Airway epithelial cell (primary cell): ENCODE measurements around the gene FADS6. TPM values are rescaled to one million over a fixed set of nuclear protein-coding genes. Genes with fewer than 3 reads are reported as not detected.

Experiments
- total RNA-seq: library from RNA; depleted of rRNA; stranded (reverse); fragments of >200 nt; gene quantifications from 2 replicates; pipeline ENCODE4 v1.2.3, GENCODE V29; 2015

Gene FADS6
- 0.74 and 0.85 TPM in 2 replicates for total RNA-seq

DNA sequence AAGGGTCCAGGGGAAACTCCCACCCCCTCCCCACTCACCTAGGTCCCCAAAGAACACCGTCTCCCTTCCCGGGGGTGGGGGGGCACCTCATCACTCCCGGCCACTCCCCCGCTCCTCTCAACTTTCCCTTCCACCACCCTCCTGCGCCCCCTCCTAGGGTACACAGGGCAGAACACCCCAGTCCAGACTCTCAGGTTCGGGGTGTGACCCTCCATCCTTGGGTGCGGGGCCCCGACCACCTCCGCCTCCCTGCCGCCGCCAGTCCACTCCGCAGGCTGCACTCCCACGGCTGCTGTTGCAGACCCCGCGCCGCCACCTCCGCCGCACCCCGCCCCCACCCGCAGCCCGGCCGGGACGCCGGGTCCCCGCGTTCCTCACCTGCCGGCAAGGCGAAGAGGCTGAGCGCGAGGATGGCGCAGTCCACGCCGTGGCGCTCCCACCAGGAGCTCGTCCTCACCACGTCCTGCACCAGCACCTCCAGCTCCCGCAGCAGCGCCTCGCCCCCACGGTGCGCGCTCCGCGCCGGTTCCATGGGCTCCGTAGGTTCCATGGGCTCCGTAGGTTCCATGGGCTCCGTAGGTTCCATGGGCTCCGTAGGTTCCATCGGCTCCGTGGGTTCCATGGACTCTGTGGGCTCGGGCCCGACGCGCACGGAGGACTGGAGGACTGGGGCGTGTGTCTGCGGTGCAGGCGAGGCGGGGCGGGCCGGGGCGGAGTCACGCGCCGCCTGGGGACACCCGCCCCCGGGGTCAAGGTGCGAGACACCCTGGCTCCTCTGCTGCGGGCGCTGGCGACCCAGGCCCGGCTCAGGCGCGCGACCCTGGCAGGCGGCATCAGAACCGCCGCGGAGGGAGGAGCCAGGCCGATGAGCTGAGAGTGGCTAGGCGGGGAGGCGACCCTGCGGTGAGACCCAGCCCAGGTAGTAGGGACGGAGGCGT is at the start of gene FADS6:
TSS of gene FADS6 (minus strand) at position 660 of the 938 bp plus-strand sequence. CDS start at position 622, 38 bp downstream.

DNA sequence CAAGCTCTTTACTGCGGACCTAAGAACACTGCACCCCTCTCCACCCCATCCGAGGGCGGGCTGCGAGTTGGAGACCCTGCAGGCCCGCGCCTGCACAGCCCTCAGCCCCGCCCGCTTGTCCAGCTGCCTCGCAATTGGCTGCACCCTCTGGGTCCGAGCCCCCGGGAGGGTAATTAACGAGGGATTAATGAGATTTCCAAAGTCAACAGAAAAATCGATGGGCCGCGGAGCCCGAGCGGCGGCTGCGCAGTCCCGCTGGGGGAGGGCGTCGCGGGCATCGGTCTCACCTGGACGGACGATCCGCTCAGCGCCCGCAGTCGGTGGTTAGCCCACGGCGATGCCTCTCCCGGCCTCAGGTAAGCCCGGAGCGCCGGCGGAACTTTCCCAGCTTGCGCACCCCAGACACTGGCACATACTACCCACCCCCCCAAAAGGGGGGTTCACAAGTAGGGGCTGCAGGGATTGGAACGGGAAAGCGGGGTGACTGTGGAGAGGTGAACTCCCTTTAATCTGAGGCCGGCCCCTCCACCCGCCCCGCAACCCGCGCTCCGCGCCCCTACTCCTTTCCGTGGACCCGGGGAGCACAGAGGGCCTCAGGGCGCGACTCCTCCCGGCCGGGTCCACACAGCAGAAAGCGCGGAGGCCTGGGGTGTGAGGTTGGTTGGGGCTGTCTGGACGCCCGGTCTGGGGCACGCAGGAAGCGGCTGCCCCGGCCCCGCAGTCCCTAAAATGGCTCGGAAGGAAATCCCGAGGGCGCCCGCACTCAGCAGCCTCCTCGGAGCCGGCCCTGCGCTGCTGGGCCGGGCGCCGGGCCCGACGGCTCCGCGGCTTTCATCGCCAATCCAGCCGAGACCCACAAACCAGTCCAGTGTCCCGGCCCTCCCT is 42.4 kb upstream of the FADS6 start, which contains the start of gene OTOP3:
TSS of gene OTOP3 (plus strand) at position 314 of the 885 bp plus-strand sequence. CDS start at position 338, 24 bp downstream.

GRCh38 chr17:74924250-74924948 is 31.0 kb upstream of the FADS6 start, which contains the start of gene OTOP2:
OTOP2 (plus strand) TSS chr17:74924273; CDS start chr17:74924633, 360 bp downstream.

DNA sequence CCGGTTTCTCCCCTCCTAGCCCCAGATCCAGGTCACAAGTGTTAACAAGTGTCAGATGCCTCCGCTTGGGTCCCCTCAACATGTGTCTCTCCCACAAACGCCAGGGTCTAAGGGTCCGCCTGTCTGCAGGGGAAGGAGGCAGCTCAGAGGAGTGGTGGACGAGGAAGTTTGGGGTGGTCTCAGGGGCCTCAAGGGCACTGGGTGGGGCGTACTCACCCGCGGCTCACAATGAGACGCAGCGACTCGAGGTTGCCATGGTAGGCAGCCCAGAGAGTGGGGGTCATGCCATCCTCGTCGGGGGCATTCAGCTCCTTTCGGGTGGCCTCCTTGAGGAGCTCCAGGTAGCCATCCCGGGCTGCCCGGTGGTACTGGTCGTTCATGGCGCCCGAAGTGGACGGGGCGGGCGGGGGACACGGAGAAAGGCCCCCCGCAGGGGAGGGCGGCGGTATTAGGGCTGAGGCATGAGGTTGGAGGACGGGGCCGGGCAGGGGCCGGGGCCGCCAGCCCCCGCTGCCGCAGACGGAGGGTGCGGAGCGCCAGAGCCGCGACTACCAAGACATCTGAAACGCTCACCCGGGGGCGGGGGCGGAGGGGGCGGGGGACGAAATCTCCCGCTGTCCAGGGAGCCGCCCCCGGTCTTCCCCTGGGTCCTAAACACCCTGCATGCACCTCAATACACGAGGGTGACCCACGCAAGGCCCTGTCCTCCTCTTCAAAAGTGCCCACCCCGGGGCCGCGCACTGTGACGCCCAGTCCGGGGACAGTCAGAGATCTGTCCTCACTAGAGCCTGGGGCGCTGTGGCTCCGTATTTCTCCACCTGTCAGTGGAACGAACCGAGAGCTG is 29.5 kb upstream of the FADS6 start, which contains the start of gene USH1G:
TSS of gene USH1G (minus strand) at position 562 of the 844 bp plus-strand sequence. CDS start at position 380, 182 bp downstream.

DNA sequence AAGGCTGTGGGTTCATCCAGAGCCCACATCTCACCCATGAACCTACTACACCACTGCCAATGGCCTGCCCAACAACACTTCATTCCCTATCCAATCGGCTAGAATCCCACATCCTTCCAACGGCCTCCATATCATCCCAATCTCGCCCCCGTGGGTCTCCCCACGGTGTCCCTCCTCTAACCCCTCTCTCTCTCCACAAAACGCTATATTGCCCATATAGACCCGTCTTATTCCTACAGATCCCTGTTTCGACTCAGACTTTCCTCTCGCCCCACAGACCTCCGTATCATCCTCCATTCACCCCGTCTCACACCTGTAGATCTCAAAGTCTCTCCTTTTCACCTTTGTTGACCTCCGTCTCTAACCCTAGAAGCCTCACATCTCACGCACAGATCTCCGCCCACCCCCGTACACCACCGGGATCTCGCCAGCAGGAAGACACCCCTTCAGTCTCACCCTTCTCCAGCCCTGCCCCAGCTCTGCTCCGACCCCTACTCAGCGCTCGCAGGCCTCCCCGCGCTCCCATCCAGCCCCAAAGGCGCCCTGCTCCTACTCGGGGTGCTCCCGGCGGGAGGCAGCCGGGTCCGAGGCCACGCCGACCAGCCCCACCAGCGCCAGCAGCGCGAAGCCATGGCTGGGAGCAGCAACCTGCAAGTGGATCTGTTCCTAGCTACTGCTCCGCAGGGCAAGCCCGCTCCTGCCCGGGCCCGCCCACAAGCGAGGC is 21.0 kb downstream of the FADS6 start, which contains the start of gene FDXR:
TSS of gene FDXR (minus strand) at position 682 of the 724 bp plus-strand sequence. CDS start at position 632, 50 bp downstream.

DNA sequence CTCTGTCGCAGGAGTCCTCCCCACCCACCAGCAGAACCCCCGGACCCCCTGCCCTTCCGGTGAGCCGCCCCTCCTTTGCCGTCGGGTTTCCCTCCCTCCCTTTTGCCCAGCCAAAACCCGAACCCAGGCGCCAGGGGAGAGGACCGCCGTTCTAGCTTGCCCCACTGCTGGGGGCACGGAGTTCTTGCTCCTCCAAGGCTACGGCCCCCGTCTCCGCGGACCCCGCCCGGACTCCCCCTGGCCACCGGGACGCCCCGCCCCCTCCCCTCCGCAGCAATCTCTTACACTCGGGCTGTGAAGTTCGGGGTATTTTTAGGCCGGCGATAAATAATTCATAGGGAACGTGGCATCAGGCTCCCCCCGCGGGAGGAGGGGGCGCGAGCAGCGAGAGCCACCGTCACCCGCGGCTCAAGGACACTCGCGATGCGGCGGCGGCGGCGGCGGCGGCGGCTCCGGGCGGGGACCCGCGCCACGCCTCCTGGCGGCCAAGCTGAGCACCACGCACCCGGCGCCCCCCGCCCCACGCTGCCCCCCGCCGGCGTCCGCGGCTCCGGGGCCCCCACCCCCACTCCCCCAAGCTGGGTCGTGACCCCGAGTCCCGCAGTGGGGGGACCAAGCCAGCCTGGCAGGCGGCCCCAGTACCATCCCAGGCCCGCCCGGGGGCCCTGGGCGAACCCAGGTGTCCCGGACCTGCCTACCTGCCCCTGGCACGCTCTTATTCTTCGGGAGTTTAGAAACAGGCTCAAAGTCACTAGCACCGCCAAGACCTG is 33.8 kb downstream of the FADS6 start, which contains the start of gene GRIN2C:
TSS of gene GRIN2C (minus strand) at position 427 of the 770 bp plus-strand sequence. CDS start 4,793 bp downstream, outside the sequence.

Other genes starting within 250 kb of the FADS6 start
- gene CD300LF, start 180.7 kb downstream of the FADS6 start, total RNA-seq: not detected in 2 replicates
- 0.05 and 0.42 TPM in 2 replicates for gene RAB37, start 156.4 kb downstream of the FADS6 start, total RNA-seq
- gene NHERF1, start 145.0 kb downstream of the FADS6 start, total RNA-seq: 215 and 238 TPM in 2 replicates
- gene NAT9, start 117.3 kb downstream of the FADS6 start, total RNA-seq: 22.3 and 24.6 TPM in 2 replicates
- gene GRIN2C, start 33.7 kb downstream of the FADS6 start, total RNA-seq: not detected in 2 replicates
- 48.2 and 57.8 TPM in 2 replicates for gene FDXR, start 20.6 kb downstream of the FADS6 start, total RNA-seq
- 5.2 and 5.6 TPM in 2 replicates for gene USH1G, start 29.6 kb upstream of the FADS6 start, total RNA-seq
- 0.42 and 0.79 TPM in 2 replicates for gene OTOP2, start 30.6 kb upstream of the FADS6 start, total RNA-seq
- 0.14 and 0.56 TPM in 2 replicates for gene OTOP3, start 42.3 kb upstream of the FADS6 start, total RNA-seq
- 3.8 and 9.2 TPM in 2 replicates for gene HID1, start 79.1 kb upstream of the FADS6 start, total RNA-seq
- gene CDR2L, start 94.0 kb upstream of the FADS6 start, total RNA-seq: 19.4 and 27.5 TPM in 2 replicates
- 80.0 and 116 TPM in 2 replicates for gene MRPL58, start 119.0 kb upstream of the FADS6 start, total RNA-seq
- 301 and 458 TPM in 2 replicates for gene ATP5PD, start 153.3 kb upstream of the FADS6 start, total RNA-seq
- gene KCTD2, start 153.6 kb upstream of the FADS6 start, total RNA-seq: 11.7 and 13.5 TPM in 2 replicates
- 8.5 and 13.2 TPM in 2 replicates for gene SLC16A5, start 194.3 kb upstream of the FADS6 start, total RNA-seq
- 4.4 and 4.6 TPM in 2 replicates for gene ARMC7, start 216.3 kb upstream of the FADS6 start, total RNA-seq
- gene NT5C, start 238.1 kb upstream of the FADS6 start, total RNA-seq: 93.8 and 111 TPM in 2 replicates